ENCODE results near the gene PLK2. TPM values are rescaled to one million over a fixed set of nuclear protein-coding genes. Genes with fewer than 3 reads are reported as not detected.
A peak's percentile ranks its signal among the peaks of the same experiment; 100 is the strongest.

The PLK2 gene
- total RNA-seq, 4 donors from 2014 or later = 156 to 567 (median 328) TPM

GRCh38 chr5:58503390-58504046 lies 43.6 kb upstream of the PLK2 start:
- Histone ChIP-seq H3K4me1 (no peaks in the 10 kb centered on the region), H3K27me3 (no peaks in the 10 kb centered on the region), H3K36me3 (no peaks in the 10 kb centered on the region), H3K4me3 (no peak overlapping the region), H3K27ac (no peak overlapping the region), H3K9me3 (no peaks in the 10 kb centered on the region)
- TF ChIP-seq CTCF (IDR thresholded peaks at IDR 0.05) (no peak), POLR2AphosphoS5 (IDR thresholded peaks at IDR 0.05) (no peak), POLR2A (IDR thresholded peaks at IDR 0.05) (no peak), EP300 (IDR thresholded peaks at IDR 0.05) (no peak)
- DNase-seq (ENCODE audit: low spot score in 2 of 2) = no peak
- WGBS = 44% methylated on average over 3 of the region's 3 CpGs

GRCh38 chr5:58501778-58502417 lies 42.0 kb upstream of the PLK2 start:
- 91% methylated on average over 2 of the region's 2 CpGs for WGBS
- no peak for DNase-seq (ENCODE audit: low spot score in 2 of 2)
- TF ChIP-seq CTCF (IDR thresholded peaks at IDR 0.05) (no peak), POLR2A (IDR thresholded peaks at IDR 0.05) (no peak), EP300 (IDR thresholded peaks at IDR 0.05) (no peak)
- H3K27me3 ChIP-seq = no peaks in the 10 kb centered on the region
- H3K4me3 ChIP-seq = no peak overlapping the region
- H3K27ac ChIP-seq = no peak overlapping the region
- H3K36me3 ChIP-seq = no peaks in the 10 kb centered on the region
- H3K9me3 ChIP-seq = no peaks in the 10 kb centered on the region
- no peaks in the 10 kb centered on the region for H3K4me1 ChIP-seq

- Histone ChIP-seq H3K27ac (no peak overlapping the region), H3K4me3 (no peak overlapping the region), H3K4me1 (no peaks in the 10 kb centered on the region), H3K36me3 (no peaks in the 10 kb centered on the region), H3K27me3 (no peaks in the 10 kb centered on the region), H3K9me3 (no peaks in the 10 kb centered on the region)
- no peak for DNase-seq (ENCODE audit: low spot score in 2 of 2)
- WGBS = 12% methylated on average over 2 of the region's 2 CpGs
- TF ChIP-seq POLR2A (IDR thresholded peaks at IDR 0.05) (no peak), CTCF (IDR thresholded peaks at IDR 0.05) (no peak), POLR2AphosphoS5 (IDR thresholded peaks at IDR 0.05) (no peak), EP300 (IDR thresholded peaks at IDR 0.05) (no peak)
Observed at GRCh38 chr5:58499941-58500340, 40.1 kb upstream of the PLK2 start.

- H3K4me1 ChIP-seq = no peaks in the 10 kb centered on the region
- H3K36me3 ChIP-seq = no peaks in the 10 kb centered on the region
- no peak for TF ChIP-seq POLR2AphosphoS5 (IDR thresholded peaks at IDR 0.05)
- no peak for TF ChIP-seq EP300 (IDR thresholded peaks at IDR 0.05)
- TF ChIP-seq CTCF (IDR thresholded peaks at IDR 0.05) = no peak
- no peak for TF ChIP-seq POLR2A (IDR thresholded peaks at IDR 0.05)
- no peaks in the 10 kb centered on the region for H3K9me3 ChIP-seq
- H3K27ac ChIP-seq = no peak overlapping the region
- H3K4me3 ChIP-seq = no peak overlapping the region
- WGBS = 85% methylated on average over 3 of the region's 3 CpGs
- H3K27me3 ChIP-seq = no peaks in the 10 kb centered on the region
- no peak for DNase-seq (ENCODE audit: low spot score in 2 of 2)
Observed at GRCh38 chr5:58499231-58499630, 39.3 kb upstream of the PLK2 start.

GRCh38 chr5:58498340-58498942 lies 38.6 kb upstream of the PLK2 start:
- no peak for DNase-seq (ENCODE audit: low spot score in 2 of 2)
- 8% methylated on average over 2 of the region's 2 CpGs for WGBS
- Histone ChIP-seq H3K4me3 (no peak overlapping the region), H3K9me3 (no peaks in the 10 kb centered on the region), H3K27ac (no peak overlapping the region), H3K36me3 (no peaks in the 10 kb centered on the region), H3K4me1 (no peaks in the 10 kb centered on the region), H3K27me3 (no peaks in the 10 kb centered on the region)
- no peak for TF ChIP-seq EP300 (IDR thresholded peaks at IDR 0.05)
- no peak for TF ChIP-seq POLR2A (IDR thresholded peaks at IDR 0.05)
- TF ChIP-seq CTCF (IDR thresholded peaks at IDR 0.05) = peak; percentile 16 to 53
- no peak for TF ChIP-seq POLR2AphosphoS5 (IDR thresholded peaks at IDR 0.05)

All from suprapubic skin (tissue), 4 donors.